ENCODE results near the gene TRPM6.

Gene TRPM6

GRCh38 chr9:74777136-74777879 is 110.4 kb downstream of the TRPM6 start:
- TF ChIP-seq, protein P1, sequence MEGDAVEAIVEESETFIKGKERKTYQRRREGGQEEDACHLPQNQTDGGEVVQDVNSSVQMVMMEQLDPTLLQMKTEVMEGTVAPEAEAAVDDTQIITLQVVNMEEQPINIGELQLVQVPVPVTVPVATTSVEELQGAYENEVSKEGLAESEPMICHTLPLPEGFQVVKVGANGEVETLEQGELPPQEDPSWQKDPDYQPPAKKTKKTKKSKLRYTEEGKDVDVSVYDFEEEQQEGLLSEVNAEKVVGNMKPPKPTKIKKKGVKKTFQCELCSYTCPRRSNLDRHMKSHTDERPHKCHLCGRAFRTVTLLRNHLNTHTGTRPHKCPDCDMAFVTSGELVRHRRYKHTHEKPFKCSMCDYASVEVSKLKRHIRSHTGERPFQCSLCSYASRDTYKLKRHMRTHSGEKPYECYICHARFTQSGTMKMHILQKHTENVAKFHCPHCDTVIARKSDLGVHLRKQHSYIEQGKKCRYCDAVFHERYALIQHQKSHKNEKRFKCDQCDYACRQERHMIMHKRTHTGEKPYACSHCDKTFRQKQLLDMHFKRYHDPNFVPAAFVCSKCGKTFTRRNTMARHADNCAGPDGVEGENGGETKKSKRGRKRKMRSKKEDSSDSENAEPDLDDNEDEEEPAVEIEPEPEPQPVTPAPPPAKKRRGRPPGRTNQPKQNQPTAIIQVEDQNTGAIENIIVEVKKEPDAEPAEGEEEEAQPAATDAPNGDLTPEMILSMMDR (conservative IDR thresholded peaks at IDR 0.05; ENCODE audit: control insufficient read depth, insufficient read depth, low read depth, low read length) = peak; percentile 75
- no peak overlapping the region for H3K4me3 ChIP-seq (ENCODE audit: control insufficient read depth, low read depth, low read length)
- peak; percentile 65 for DNase-seq (ENCODE audit: low read depth)

DNA sequence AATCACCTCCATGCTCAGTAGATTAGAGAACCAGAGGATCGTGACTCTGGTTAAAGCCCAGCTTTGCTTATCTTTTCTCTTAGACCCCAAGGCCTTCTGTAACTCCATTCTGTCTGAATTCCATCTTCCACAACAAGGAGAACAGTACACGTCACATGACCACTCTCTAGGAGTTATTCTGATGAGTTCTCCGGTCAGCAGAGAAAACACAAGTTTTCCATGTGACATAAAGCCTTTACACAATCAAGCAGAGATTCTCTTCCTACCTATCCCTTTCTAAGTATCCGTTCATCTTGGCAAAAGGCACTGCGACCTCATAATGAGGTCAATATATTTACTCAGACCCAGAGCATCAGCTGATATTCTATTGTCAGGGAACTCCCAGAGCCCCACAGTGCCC is 112.3 kb downstream of the TRPM6 start:
- H3K4me3 ChIP-seq (ENCODE audit: control insufficient read depth, low read depth, low read length) = no peak overlapping the region
- TF ChIP-seq, protein P1 (conservative IDR thresholded peaks at IDR 0.05; ENCODE audit: control insufficient read depth, insufficient read depth, low read depth, low read length) = no peak
- peak; percentile 28 for DNase-seq (ENCODE audit: low read depth)

DNA sequence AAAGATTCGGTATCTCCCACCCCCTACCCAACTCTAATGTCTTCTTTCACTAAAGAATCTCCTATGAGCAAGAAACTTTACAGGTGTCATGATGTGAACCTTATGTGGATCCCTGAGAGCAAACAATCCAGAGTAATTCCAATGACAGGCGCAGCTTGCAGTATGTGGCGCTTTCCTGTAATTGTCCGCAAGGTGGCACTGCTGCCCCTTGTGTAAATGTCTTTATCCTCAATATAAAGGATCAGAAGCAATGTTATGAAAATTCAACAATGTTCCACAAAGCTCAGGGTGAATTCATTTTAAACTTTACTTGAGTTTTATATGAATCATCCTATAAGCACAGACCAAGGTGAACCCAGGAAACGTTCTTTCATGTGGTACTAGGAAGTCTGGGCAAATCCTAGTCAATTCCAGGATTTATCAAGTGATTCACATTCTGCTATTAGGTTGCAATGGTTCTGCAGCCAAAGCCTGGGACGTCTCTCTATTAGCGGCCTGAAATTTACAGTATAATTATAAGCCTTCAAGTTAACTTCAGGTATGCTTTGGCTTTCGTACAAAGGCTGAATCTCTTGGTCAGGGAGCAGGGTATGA is 113.7 kb downstream of the TRPM6 start:
- peak; percentile 79 for DNase-seq (ENCODE audit: low read depth)
- TF ChIP-seq, protein P1 (conservative IDR thresholded peaks at IDR 0.05; ENCODE audit: control insufficient read depth, insufficient read depth, low read depth, low read length) = peak; percentile 87
- no peak overlapping the region for H3K4me3 ChIP-seq (ENCODE audit: control insufficient read depth, low read depth, low read length)

DNA sequence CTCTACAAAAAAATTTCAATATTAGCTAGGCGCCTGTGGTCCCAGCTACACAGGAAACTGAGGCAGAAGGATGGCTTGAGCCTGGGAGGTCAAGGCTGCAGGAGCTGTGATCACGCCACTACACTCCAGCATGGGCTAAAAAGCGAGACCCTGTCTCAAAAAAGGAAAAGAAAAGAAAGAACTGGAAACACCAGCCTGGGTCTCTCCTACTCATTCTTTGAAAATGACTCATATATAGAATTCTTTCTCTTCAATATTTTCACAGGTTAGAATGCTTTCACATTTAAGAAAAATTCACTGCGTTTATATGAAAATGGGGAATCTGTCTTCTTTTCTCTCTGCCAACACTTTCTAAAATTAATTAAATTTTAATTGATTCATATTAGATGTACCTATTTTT is 115.6 kb downstream of the TRPM6 start:
- TF ChIP-seq, protein P1 (conservative IDR thresholded peaks at IDR 0.05; ENCODE audit: control insufficient read depth, insufficient read depth, low read depth, low read length) = no peak
- H3K4me3 ChIP-seq (ENCODE audit: control insufficient read depth, low read depth, low read length) = no peak overlapping the region
- DNase-seq (ENCODE audit: low read depth) = no peak

DNA sequence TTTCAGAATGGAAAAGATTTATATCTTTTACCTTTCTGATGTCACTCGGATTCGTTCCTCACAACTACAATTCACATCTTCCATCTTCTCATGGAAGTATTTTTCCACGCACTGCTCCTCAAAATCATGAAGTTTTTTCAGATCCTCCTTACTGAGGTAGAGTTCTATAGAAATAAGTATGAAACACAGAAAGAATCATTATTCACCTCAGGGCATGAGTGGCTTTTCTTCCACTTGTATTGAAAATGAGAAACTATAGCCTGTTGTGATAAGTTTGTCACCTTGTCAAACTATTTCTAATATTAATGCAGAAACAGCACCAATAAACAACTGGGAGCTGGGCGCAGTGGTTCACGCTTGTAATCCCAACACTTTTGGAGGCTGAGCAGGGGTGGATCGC is 116.0 kb downstream of the TRPM6 start:
- TF ChIP-seq, protein P1 (conservative IDR thresholded peaks at IDR 0.05; ENCODE audit: control insufficient read depth, insufficient read depth, low read depth, low read length) = no peak
- DNase-seq (ENCODE audit: low read depth) = no peak
- no peak overlapping the region for H3K4me3 ChIP-seq (ENCODE audit: control insufficient read depth, low read depth, low read length)

- TF ChIP-seq, protein P1 (conservative IDR thresholded peaks at IDR 0.05; ENCODE audit: control insufficient read depth, insufficient read depth, low read depth, low read length) = no peak
- DNase-seq (ENCODE audit: low read depth) = no peak
- H3K4me3 ChIP-seq (ENCODE audit: control insufficient read depth, low read depth, low read length) = no peak overlapping the region
These were observed 116.5 kb downstream of the TRPM6 start for GRCh38 chr9:74771262-74771585.

All from fibroblast of mammary gland (primary cell).